Measurements from ENCODE around the gene JHY.

Gene JHY

DNA sequence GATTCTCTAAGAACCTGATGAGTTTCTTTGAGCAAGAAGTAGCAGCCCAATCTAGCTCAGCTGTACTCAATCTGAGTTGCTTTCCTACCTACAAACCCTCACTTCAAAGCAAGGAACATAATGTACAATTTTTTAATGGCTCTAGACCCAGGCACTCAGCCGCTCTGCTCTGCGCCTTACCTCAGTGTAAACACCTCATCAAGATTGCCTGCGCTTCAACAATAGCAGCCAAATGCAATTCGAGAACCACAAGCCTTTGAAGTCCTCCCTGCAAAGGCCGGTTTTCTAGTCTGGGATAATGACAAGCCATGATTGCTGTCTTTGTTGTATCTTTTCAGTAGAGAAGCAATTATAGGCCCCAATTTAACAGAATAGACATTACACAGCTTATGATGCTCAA lies 38.0 kb downstream of the JHY start:
- intact Hi-C loops (cut with DNase I) = no loop called here
- DNase-seq = no peak

GRCh38 chr11:122922893-122923292 lies 40.3 kb downstream of the JHY start:
- intact Hi-C loops (cut with DNase I) = no loop called here

GRCh38 chr11:122923302-122923701 lies 40.7 kb downstream of the JHY start:
- intact Hi-C loops (cut with DNase I) = no loop called here
- DNase-seq = no peak

More at GRCh38 chr11:122922893-122923292, 40.3 kb downstream of the JHY start:
- DNase-seq = no peak

DNA sequence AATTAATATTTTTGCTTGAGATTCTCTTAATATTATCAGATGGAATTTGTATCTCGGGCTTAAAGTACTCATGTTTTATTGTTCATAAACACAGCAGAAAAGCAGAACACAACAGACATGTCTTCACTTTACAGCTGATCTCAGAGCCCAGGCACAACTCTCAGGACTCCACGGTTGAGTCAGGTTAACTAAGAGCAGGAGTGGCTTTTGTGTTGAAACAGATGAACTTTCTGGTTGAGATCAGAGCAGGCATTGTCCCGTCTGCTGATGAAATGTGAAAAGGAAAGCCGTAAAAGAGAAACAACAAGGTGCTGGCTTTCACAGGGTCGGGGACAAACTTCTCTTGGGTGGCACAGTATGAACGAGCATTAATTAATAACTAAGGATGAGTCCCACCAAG lies 49.0 kb downstream of the JHY start:
- no peak for DNase-seq

GRCh38 chr11:122933416-122933815 lies 50.9 kb downstream of the JHY start:
- DNase-seq = no peak
- intact Hi-C loops (cut with DNase I) = no loop called here

More for the DNA sequence above, 49.0 kb downstream of the JHY start:
- intact Hi-C loops (cut with DNase I) = no loop called here

DNA sequence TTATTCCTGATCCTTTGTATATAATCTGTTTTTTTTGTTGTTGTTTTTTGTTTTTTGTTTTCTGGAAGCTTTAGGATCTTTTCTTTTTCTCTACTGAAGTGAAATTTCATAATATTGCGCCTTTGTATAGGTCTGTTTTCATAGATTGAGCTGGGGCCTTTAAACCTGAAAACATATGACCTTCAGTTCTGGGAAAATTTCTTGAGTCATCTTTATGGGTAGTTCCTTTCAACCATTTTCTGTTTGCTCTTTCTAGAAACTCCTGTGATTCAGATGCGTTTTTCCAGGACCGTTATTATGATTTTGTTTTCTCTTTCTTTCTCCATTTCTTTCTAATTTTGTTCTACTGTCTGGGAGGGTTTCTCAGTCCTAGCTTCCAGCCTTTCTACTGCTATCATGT lies 55.4 kb downstream of the JHY start:
- intact Hi-C loops (cut with DNase I) = no loop called here

GRCh38 chr11:122938557-122938956 lies 56.0 kb downstream of the JHY start:
- DNase-seq = no peak
- intact Hi-C loops (cut with DNase I) = no loop called here

More for the DNA sequence above, 55.4 kb downstream of the JHY start:
- DNase-seq = no peak

- intact Hi-C loops (cut with DNase I) = no loop called here
- DNase-seq = no peak
These were observed 68.7 kb downstream of the JHY start for GRCh38 chr11:122951211-122951610.

GRCh38 chr11:122954455-122954854 lies 71.9 kb downstream of the JHY start:
- no peak for DNase-seq

GRCh38 chr11:122963961-122964360 lies 81.4 kb downstream of the JHY start:
- intact Hi-C loops (cut with DNase I) = no loop called here

More at GRCh38 chr11:122954455-122954854, 71.9 kb downstream of the JHY start:
- intact Hi-C loops (cut with DNase I) = no loop called here

DNA sequence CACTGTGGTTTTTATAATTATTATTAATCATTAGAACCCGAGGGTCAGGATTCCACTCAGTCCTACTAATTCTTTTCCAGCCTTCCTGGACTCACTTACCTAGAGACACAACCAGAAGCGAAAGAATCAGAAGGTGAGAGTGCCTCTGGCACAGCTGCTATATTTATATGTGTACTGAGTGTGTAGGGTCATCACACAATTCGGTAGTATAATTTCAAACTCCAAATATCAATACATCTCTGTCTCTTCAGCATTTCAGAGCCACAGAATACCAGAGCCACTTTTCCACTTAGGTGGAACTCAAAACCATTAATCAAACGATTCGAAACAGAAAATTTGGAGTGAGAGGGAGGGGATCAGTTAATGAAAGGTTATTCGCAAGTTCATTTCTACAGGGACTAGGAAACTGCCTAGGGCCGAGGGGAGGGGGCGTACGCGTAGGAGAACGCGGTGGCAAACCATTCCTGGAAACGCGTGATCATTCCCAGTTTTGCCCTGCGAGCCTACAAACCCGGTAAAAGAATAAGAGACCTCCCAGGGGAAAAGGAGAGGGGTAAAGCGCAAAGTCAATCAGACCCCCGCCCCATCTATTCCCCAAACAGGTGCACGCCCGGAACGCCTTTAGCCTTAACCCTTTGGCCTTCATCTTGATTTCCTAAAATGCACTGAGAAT lies 93.6 kb downstream of the JHY start:
- no peak for DNase-seq
- intact Hi-C loops (cut with DNase I) = no loop called here

More at GRCh38 chr11:122963961-122964360, 81.4 kb downstream of the JHY start:
- DNase-seq = no peak

GRCh38 chr11:122976734-122977469 lies 94.3 kb downstream of the JHY start:
- intact Hi-C loops (cut with DNase I) = no loop called here
- no peak for DNase-seq

DNA sequence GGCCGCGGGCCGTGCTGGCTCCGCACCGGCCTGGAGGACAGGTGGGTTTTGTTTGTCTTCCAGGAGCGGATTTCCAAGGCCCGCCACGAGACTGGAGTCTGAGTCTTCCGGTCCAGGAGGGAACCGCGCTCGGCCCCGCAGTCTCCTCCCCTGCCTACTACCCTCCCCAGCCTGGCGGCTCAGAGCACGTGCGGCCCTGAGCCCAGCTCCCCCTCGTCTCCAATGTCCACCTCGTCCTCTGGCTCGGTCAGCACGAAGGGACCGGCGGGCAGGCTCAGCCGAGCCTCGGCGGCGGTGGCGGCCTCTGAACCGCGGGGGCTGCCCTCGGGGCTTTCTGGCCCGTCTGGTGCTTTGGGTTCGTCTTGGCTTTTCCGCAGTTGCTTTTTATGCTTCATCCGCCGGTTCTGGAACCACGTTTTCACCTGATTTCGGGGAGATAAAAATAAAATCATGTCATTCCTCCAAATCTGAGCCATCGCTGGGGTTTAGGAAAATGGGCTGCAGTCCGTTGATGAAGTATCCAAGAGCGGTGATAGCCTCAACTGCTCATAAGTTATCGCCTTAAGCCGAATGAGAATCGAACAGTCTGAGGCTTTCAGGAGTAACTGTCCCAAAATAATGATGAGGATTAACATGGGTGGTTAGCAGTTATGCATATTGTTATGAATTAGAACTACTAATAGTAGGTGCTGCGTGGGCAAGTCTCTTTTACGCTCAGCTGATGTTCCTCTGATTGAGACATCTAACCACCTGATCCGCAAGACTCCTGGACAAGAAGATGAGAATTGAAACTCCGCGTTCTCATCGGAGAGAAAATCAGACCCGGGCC lies 95.1 kb downstream of the JHY start:
- intact Hi-C loops (cut with DNase I) = no loop called here
- no peak for DNase-seq

- intact Hi-C loops (cut with DNase I) = no loop called here
- DNase-seq = no peak
These were observed 95.7 kb downstream of the JHY start for GRCh38 chr11:122978299-122978620.

GRCh38 chr11:122979103-122979814 lies 96.7 kb downstream of the JHY start:
- no peak for DNase-seq
- intact Hi-C loops (cut with DNase I) = no loop called here

DNA sequence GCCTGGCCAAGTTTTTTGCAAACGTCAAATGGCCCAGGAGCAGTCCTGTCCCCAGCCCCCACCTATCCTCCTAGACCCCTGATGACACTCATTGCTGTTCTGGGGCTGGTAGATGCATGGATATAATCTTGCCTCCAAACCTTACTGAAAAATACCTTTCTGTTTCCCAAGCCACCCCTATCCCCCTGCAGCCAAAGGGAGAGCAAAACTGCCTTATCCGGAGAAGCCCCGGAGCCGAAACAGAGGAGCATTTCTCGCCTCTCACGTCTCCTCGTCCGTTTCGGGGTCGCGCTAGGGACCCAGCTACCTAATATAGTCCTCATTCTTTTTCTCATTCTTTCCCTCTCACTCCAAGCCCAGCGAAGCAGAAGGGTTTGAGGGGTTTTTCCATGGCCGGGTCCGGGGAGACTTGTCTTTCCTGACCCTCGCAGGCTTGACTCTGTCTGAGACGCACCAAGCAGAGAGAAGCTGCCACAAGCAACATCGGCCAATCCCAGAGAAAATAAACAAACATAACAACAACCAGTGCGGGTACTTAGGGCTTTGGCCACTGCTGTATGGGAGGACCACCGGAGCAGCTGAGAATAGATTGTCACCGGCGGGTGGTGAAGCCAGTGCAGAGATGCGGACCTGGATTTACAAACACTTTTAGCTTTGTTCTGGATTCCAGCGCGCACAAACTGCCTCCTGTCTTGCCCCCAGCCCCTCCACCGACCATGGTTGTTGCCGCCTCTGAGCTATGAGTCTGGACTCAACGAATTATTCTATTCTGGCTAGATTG lies 97.4 kb downstream of the JHY start:
- intact Hi-C loops (cut with DNase I) = no loop called here

GRCh38 chr11:122981388-122982264 lies 99.1 kb downstream of the JHY start, which contains the start of gene BSX:
TSS of gene BSX (minus strand) at chr11:122981834. CDS start at chr11:122981671, 163 bp downstream.
- peak in 38 of 42 donors; percentile 6 to 79 (median 40) for DNase-seq
- intact Hi-C loops (cut with DNase I) = no loop called here

More for the DNA sequence above, 97.4 kb downstream of the JHY start:
- no peak for DNase-seq
